ENCODE results near the gene CTNNA3.

DNA sequence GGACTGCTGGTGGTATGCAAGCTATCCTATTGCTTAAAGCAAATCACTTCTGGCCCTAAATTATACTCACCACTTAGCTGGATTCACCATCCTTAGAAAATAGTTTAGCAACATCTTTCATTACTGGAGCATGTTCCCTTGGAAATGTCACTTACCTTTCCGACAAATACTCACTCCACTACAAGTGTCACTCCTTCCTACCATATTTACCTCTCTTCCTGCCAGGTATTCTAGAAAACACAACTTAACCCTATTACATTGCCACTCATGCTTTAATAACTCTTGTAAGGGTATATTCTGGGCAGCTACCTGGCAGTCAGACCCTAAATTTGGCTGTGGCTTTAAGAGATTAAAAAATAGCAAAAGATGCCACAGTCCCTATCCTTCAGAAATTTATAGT lies 37.5 kb upstream of the CTNNA3 start:
- TF ChIP-seq, protein P1, sequence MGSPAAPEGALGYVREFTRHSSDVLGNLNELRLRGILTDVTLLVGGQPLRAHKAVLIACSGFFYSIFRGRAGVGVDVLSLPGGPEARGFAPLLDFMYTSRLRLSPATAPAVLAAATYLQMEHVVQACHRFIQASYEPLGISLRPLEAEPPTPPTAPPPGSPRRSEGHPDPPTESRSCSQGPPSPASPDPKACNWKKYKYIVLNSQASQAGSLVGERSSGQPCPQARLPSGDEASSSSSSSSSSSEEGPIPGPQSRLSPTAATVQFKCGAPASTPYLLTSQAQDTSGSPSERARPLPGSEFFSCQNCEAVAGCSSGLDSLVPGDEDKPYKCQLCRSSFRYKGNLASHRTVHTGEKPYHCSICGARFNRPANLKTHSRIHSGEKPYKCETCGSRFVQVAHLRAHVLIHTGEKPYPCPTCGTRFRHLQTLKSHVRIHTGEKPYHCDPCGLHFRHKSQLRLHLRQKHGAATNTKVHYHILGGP (tag by site-specific recombination; IDR thresholded peaks at IDR 0.05), result no peak
- TF ChIP-seq, protein P2, sequence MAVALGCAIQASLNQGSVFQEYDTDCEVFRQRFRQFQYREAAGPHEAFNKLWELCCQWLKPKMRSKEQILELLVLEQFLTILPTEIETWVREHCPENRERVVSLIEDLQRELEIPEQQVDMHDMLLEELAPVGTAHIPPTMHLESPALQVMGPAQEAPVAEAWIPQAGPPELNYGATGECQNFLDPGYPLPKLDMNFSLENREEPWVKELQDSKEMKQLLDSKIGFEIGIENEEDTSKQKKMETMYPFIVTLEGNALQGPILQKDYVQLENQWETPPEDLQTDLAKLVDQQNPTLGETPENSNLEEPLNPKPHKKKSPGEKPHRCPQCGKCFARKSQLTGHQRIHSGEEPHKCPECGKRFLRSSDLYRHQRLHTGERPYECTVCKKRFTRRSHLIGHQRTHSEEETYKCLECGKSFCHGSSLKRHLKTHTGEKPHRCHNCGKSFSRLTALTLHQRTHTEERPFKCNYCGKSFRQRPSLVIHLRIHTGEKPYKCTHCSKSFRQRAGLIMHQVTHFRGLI (tag by site-specific recombination; IDR thresholded peaks at IDR 0.05), result no peak
- TF ChIP-seq, protein P3, sequence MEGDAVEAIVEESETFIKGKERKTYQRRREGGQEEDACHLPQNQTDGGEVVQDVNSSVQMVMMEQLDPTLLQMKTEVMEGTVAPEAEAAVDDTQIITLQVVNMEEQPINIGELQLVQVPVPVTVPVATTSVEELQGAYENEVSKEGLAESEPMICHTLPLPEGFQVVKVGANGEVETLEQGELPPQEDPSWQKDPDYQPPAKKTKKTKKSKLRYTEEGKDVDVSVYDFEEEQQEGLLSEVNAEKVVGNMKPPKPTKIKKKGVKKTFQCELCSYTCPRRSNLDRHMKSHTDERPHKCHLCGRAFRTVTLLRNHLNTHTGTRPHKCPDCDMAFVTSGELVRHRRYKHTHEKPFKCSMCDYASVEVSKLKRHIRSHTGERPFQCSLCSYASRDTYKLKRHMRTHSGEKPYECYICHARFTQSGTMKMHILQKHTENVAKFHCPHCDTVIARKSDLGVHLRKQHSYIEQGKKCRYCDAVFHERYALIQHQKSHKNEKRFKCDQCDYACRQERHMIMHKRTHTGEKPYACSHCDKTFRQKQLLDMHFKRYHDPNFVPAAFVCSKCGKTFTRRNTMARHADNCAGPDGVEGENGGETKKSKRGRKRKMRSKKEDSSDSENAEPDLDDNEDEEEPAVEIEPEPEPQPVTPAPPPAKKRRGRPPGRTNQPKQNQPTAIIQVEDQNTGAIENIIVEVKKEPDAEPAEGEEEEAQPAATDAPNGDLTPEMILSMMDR (tag by site-specific recombination; IDR thresholded peaks at IDR 0.05), result no peak
- no peak for TF ChIP-seq SP7 (tag by site-specific recombination; IDR thresholded peaks at IDR 0.05)
- no peak for TF ChIP-seq ZNF544 (tag by site-specific recombination; IDR thresholded peaks at IDR 0.05)
- TF ChIP-seq, protein P4, sequence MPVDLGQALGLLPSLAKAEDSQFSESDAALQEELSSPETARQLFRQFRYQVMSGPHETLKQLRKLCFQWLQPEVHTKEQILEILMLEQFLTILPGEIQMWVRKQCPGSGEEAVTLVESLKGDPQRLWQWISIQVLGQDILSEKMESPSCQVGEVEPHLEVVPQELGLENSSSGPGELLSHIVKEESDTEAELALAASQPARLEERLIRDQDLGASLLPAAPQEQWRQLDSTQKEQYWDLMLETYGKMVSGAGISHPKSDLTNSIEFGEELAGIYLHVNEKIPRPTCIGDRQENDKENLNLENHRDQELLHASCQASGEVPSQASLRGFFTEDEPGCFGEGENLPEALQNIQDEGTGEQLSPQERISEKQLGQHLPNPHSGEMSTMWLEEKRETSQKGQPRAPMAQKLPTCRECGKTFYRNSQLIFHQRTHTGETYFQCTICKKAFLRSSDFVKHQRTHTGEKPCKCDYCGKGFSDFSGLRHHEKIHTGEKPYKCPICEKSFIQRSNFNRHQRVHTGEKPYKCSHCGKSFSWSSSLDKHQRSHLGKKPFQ (tag by site-specific recombination; IDR thresholded peaks at IDR 0.05), result no peak
- no peak for TF ChIP-seq KLF9 (tag by site-specific recombination; IDR thresholded peaks at IDR 0.05; ENCODE audit: low read depth)
- no peak for TF ChIP-seq GLIS1 (tag by site-specific recombination; IDR thresholded peaks at IDR 0.05)
- no peak for TF ChIP-seq ZNF555 (tag by site-specific recombination; conservative IDR thresholded peaks at IDR 0.05)
